ENCODE data around the gene AARS1. TPM values are rescaled to one million over a fixed set of nuclear protein-coding genes. Genes with fewer than 3 reads are reported as not detected.

AARS1 gene
- total RNA-seq, result 120 and 138 TPM in 2 replicates

DNA sequence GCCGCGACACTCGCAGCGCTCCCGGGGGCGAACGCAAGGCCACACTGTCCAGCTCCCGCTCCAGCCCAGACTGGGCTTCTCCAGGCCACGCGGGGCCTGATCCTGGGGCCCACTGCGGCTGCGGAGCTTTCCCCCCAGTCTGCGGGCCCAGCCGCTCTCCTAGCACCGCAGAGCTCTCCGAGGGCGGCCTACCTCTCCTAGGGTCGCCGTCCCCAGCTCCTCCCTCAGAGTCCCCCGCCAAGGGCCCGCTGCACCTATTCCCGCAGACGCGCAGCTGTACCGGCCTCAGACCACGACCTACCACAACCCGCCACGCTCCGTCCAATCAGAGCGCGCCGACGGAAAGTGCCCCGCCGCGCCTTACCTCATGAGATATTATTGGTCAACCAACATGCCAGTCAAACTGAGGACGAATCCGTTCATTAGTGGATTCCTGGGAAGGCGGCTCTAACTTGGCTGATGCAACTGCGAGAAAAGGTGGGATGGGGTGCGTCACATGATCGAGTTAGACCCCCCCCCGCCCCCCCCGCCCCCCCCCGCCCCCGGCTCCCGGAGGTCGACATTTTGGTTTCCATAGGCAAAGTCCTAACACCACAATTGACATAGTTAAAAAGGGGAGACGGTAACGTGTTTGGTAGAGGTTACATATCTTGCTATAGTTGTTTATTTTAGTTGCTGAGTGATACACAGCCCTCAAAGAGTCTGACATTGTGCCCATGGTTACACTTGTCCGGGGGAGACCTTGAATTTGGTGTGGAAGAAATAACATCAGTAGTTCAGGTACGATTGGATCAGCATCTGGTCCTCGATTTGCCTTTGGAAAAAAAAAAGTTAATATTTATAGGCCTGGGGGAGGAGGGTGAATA lies at the start of gene AARS1:
Gene AARS1 (minus strand): TSS at position 278 of the 866 bp plus-strand sequence. CDS start 6,743 bp downstream, outside the sequence.

DNA sequence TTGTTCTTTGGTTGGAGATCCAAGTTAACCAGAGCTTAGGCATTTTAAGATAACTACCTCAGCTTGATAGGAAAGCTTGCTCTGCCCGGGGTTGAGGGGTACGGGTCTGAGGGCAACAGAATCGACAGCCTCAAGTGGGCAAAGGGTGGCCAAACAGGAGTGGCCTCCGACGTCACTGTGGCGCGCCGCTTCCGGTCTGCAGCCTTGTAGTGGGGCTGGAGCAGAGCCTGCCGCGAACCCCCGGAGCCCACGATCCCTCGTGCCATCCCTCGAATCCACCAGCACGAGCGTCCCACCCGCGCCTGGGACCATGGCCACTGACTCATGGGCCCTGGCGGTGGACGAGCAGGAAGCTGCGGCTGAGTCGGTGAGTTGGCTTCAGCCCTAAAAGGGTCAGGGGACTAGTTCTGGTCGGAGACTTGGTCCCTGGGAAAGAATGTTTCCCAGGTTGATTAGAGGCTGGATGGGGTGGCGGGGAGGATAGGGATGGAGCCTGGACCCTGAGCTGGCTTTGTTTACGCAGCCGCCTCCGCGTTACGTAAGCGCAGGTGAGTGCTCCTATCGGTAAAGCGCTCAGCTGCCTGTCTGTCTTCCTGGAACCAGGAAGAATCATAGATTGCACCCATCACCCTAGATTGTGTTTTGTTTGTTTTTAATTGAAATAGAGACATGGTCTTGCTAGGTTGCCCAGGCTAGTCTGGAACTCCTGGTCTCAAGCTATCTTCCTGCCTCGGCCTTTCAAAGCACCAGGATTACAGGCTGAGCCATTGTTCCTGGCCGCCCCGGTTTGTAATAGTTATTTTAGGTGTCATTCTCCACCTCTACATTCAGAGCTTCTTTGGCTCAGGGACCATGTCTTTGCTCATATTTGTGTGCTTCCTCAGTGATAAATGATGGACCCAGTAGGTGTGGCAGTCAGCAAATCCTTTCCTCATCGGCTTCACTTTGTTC lies 10.0 kb upstream of the AARS1 start, which contains the start of gene DDX19B:
Gene DDX19B (plus strand): TSS at position 199 of the 951 bp plus-strand sequence. CDS start 112 bp downstream, at position 311.

DNA sequence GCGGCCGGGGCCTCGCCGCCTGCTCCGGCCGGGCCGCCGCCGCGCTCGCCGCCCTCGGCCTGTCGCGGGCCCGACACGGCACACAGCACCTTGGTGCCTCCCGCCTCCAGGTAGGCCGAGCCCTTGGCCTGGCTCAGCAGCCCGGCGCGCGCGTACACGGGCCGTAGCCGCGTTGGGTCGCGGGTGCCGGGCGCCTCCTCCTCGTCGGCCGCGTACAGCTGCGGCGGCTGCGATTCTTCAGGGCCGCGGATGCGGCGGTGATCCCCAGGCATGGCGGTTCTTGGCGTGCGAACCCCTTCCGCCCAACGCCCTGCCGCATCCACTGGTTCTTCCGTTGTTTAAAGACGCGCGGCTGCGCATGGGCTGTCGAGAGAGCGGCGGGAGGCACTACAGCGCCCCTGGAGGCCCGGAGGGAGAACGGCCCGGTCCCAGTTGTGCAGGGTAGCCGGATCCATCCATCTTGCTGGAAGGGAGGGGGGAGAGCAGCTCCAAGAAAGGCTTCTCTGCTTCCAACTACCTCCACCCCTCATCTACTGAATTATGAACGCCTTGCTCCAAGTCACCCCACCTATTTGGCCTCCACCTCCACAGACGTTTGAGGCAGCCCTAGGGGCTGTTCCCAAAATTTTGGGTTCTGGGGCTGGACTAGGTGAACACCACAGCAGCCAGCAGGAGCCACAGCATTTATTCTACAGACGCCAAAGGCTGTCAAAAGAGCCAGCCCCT lies 37.5 kb downstream of the AARS1 start, which contains the start of gene EXOSC6:
Gene EXOSC6 (minus strand): TSS at position 312 of the 726 bp plus-strand sequence. CDS start 40 bp downstream, at position 272.

Other genes starting within 250 kb of the AARS1 start
- 14.5 and 25.6 TPM in 2 replicates for gene PDPR, start 175.2 kb downstream of the AARS1 start, total RNA-seq
- 2.1 and 8.5 TPM in 2 replicates for gene CLEC18C, start 115.7 kb downstream of the AARS1 start, total RNA-seq
- gene EXOSC6, start 37.6 kb downstream of the AARS1 start, total RNA-seq, result 16.5 and 23.6 TPM in 2 replicates
- gene DDX19B, start 9.7 kb upstream of the AARS1 start, total RNA-seq, result 30.6 and 31.6 TPM in 2 replicates
- 36.8 and 39.4 TPM in 2 replicates for gene DDX19A, start 57.4 kb upstream of the AARS1 start, total RNA-seq
- gene ST3GAL2, start 149.6 kb upstream of the AARS1 start, total RNA-seq, result 35.1 and 37.5 TPM in 2 replicates
- 9.0 and 20.5 TPM in 2 replicates for gene FCSK, start 165.1 kb upstream of the AARS1 start, total RNA-seq
- 42.6 and 48.7 TPM in 2 replicates for gene COG4, start 234.0 kb upstream of the AARS1 start, total RNA-seq
- gene SF3B3, start 234.3 kb upstream of the AARS1 start, total RNA-seq, result 168 and 185 TPM in 2 replicates